ENCODE results near the gene GPRC5C.
"Not testable (repeated sequence)": the region's sequence is repeated elsewhere in the genome, so short reads cannot be mapped to it uniquely, and the experiment has no call there.

Gene GPRC5C

GRCh38 chr17:74431568-74432423 lies at the start of gene GPRC5C:
GPRC5C (plus strand) TSS chr17:74432088; CDS start chr17:74439777, 7,689 bp downstream.
- DNase-seq: peak; percentile 36

GRCh38 chr17:74383141-74383540 lies 48.7 kb upstream of the GPRC5C start:
- no peak for DNase-seq

DNA sequence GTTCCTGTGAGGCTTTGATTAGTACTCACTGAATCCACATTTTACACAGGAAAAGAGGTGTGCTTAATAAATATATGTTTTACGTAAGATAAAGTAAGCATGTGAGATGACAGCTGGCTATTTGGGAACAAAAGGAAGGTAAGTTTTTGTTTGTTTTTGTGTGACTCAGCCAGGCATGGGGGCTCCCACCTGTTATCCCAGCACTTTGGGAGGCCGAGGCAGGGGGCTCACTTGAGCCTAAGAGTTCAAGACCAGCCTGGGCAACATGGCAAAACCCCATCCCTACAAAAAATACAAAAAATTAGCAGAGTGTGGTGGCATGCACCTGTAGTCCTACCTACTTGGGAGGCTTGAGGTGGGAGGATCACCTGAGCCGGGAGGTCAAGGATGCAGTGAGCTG lies 46.7 kb upstream of the GPRC5C start:
- DNase-seq: no peak

DNA sequence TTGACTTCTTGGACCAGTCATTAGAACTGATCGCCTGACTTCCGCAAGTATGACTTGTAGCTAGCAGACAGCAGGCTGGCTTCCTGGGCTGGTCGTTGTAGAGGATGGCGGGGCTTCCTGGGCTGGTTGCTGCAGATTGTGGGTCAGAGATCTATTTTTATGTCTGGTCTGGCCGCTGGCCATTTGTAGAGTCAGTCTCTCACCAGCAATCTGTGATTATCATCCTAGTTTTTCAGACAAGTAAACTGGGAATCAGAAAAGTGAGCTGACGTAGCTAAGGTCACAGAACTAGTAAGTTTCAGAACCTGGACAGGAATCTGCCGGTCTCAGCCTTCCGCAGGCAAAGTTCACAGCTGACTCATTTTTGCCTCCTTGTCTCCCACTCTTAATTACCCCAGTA lies 45.5 kb upstream of the GPRC5C start:
- no peak for DNase-seq

DNA sequence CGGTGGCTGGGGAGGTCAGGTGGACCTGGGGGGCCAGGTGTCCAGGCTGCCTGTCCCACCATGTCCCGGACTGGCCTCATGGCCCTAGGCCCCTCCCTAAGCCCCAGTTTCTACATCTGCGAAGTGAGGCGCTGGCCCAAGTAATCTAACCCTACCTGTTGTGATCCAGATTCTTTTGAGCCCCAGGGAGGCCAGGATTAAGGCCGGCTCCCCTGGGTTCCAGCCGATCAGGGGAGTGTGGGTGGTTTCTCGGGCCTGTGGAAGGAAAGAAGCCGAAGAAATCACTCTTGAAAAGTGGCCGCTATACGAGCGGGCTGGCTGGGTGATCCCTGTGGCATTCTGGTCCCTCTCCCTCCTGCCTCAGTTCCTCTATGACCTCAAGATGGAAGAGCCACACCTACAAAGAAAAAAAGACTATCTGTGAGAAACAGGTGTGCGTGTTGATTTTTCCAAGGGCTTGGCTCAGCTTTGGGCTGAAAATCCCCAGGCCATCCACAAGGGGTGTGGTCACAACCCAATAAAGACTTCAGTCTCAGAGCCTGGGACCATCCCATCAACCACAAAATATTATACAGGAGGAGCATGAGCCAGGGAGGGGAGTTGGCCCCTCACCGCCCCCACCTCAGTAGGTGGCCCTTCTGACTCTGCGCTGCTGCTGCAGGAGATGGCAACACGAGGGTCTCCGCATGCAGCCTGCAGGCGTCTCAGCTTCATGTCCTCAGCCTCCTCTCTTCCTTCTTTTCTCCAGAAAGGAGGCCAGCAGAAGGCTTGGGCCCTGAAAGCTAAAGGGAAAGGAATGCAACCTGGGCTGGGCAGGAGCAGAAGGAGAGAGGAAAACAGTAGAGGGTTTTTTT lies 44.3 kb upstream of the GPRC5C start:
- DNase-seq: no peak

DNA sequence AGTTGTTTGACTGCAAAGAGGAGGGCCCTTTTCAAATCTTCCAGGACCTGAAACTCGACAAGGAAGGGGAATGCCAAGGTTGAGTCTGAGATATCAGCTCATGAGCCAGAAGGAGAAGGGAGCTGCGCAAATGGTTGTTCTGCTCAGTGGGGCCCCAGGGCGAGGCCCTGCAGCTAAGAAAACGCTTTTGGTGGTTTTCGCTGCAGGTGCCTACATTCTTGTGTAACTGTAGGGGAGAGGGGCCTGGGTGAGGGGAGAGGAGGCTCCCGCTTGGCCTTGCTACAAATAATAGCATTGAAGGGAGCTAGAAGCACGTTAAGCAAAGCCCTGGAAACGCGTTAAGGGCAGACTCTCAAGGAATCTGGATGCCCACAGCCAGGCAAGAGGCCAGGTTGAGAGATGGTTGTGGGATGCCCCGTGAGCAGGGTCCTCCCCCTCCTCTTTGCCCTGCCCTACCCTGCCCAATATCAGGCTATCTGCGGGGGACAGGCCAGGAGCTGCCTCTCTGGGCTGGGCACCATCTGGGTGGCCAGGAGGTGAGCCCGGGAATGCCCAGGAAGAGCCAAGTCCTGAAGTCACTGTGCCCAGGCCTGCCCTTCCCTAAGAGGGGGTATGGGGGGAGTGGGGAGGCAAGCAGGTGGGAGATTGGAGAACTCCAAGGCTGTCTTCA lies 42.7 kb upstream of the GPRC5C start:
- DNase-seq: no peak

- no peak for DNase-seq
Measured at GRCh38 chr17:74389937-74390679, 41.8 kb upstream of the GPRC5C start.

DNA sequence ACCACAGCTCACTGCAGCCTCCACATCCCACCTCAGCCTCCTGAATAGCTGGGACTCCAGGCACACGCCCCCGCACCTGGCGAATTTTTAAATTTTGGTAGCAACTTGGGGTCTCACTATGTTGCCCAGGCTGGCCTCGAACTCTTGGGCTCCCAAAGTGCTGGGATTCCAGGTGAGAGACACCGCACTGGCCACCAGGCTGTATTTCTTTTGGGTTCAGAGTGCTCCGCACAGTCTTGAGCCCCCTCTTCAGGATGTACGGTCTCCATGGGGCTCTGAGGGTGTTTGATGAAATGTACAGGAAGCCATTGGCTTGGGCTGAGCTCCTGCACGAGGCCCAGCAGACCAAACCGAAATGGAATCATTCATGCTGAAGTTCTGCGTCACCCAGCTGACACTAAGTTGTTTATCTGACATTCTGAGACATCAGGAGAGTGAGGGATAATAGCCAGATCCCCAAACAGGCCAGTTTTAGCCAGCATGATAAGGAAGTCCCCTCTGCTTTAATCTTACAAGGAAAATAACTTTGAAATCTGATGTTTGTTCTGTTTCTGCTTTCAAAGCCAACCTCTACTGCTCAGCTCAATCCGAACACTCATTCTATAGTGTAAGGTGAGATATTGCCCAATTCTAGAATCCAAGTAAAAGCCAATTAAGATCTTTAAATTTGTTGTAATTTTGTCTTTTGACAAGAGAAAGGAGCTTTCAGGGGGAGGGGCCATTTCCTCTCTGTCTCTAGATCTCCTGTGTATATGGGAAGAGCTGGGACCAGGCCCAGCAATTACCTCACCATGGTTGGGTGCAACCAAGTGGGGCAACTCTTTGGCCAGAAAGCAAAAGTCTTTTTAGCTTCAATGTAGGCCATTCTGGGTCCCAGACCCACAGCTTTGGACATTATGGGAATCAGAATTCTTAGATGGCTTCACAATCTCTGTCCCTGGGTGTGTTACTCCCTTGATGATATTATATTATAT lies 40.9 kb upstream of the GPRC5C start:
- DNase-seq: no peak

DNA sequence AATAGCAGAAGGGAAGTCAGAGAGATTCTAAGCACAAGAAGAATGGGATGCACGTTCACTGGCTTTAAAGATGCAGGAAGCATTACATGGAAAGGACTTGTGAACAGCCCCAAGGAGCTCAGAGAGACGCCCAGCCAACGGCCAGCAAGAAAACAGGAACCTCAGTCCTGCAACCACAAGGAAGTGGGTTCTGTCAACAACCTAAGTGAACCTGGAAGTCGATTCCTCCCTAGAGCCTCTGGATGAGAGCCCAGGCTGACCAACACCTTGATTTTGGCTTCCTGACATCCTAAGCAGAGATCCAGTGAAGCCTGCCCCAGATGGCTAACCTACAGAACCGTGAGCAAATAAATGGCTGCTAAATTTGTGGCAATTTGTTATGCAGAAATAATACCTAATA lies 40.1 kb upstream of the GPRC5C start:
- no peak for DNase-seq

DNA sequence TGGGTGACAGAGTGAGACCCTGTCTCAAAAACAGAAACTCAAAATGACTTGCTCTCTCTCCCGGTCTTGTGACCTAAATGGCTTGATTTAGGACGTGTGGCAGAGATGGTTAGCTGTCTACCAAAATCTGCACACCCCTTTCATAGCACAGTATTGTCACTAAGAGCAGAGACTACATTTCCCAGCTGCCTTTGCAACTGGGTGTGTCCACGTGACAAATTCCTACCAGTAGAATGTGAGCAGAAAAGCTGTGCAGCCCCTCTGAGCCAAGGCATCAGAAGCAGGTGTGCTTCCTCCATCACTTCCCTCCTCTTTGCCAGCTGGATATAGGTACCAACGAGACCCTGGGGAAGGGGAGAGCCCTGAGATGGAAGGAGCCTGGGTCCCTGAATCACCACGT lies 39.0 kb upstream of the GPRC5C start:
- DNase-seq: no peak

DNA sequence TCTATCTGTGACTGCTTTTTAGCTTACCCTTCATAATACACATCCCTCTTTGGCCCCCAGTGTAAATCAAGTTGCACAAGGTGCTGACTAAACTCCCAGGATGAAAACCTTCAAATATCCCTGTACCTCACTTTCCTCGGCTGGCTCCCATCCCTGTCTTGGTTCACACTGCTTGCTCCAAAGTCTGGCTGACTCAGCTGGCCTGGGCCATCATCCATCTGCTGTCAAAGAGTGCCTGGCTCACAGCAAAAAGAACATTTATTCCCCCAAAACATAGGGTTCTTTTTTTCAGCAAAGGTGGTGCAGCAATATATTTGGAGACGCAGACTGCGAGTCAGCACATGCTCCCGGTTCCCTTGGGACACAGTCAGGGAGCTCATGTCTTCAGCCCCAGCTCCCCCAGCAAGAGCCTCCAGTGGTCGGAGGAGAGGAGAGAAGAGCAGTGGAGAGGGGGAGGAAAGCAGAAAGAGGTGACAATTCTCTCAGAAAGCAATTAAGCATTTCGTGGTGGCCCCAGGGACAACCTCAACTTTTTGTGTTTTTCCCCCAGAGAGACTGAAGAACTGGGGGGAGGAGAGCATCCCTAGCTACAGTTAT lies 38.4 kb upstream of the GPRC5C start:
- DNase-seq: no peak

DNA sequence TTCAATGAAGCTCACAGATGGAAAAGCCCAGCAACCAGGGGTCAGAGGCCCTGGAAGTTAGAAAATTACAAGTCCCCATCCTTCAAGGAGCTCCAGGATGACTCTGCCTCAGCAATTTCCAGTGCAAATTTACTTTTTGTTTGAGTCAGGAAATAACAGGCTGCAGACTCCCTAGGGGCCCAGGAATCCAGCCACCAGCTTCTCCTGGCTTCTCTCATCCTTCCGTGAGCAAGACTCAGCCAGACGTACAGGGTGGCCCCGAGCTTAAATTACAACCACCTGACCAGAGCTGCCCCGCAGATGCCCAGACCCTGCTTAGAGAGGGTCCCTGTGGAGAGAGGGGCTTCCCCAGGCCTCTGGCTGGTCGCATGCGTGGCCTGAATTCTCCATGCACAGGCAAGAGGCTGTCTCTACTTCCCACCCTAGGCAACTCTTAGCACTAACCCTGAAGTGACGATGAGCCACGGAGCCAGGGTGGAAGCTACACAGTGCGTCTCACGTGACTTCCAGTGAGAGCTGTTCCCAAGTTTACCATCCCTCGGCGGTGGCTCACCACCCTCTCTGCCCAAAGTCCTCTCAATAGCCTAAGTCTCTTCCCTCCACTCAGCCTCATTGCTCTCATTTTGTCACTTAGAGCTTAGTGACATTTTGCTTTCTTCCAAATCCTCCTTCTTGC lies 37.5 kb upstream of the GPRC5C start:
- DNase-seq: no peak

- DNase-seq: no peak
Measured at GRCh38 chr17:74394977-74395376, 36.9 kb upstream of the GPRC5C start.

GRCh38 chr17:74396567-74396966 lies 35.3 kb upstream of the GPRC5C start:
- no peak for DNase-seq

GRCh38 chr17:74402048-74402447 lies 29.8 kb upstream of the GPRC5C start:
- DNase-seq: no peak

- no peak for DNase-seq
Measured at GRCh38 chr17:74403512-74404137, 28.3 kb upstream of the GPRC5C start.

GRCh38 chr17:74404218-74404617 lies 27.7 kb upstream of the GPRC5C start:
- DNase-seq: no peak

- DNase-seq: no peak
Measured at GRCh38 chr17:74404789-74405188, 27.1 kb upstream of the GPRC5C start.

GRCh38 chr17:74405311-74405710 lies 26.6 kb upstream of the GPRC5C start:
- DNase-seq: not testable (repeated sequence)

GRCh38 chr17:74407384-74407783 lies 24.5 kb upstream of the GPRC5C start:
- no peak for DNase-seq
